ENCODE results near the gene TMX1. TPM values are rescaled to one million over a fixed set of nuclear protein-coding genes. Genes with fewer than 3 reads are reported as not detected.

TMX1 gene
- total RNA-seq, 4 donors from 2014 or later, result 20.9 to 33.0 (median 26.5) TPM

DNA sequence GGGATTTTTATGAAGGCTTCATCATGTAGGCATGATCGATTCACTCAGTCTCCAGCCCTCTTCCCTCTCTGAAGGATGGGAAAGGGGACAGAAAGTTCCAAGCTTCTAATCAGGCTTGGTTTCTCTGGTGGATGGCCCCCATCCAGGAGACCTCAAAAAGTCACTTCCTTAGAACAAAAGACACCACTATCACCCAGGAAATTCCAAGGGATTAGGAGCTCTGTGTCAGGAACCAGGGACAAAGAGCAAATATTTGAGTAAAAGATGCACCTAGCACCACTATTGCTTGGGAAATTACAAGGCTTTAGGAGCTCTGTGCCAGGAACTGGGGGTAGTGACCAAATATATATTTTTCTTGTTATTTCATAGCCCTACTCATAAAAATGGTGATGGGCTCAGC lies 33.6 kb upstream of the TMX1 start:
- H3K27me3 ChIP-seq, result peaks cover 26% of the 10 kb centered on the region
- no peak overlapping the region for H3K27ac ChIP-seq
- ATAC-seq, result no peak
- WGBS, 2 donors (ENCODE audit: low coverage in 1 of 2), result 100% methylated on average over 1 of the region's 1 CpG
- H3K9me3 ChIP-seq, result no peaks in the 10 kb centered on the region
- H3K36me3 ChIP-seq, result no peaks in the 10 kb centered on the region
- no peaks in the 10 kb centered on the region for H3K4me1 ChIP-seq
- no peak overlapping the region for H3K4me3 ChIP-seq
- no peak for TF ChIP-seq POLR2A (IDR thresholded peaks at IDR 0.05)
- TF ChIP-seq POLR2AphosphoS5 (IDR thresholded peaks at IDR 0.05), result no peak
- TF ChIP-seq, protein P1, sequence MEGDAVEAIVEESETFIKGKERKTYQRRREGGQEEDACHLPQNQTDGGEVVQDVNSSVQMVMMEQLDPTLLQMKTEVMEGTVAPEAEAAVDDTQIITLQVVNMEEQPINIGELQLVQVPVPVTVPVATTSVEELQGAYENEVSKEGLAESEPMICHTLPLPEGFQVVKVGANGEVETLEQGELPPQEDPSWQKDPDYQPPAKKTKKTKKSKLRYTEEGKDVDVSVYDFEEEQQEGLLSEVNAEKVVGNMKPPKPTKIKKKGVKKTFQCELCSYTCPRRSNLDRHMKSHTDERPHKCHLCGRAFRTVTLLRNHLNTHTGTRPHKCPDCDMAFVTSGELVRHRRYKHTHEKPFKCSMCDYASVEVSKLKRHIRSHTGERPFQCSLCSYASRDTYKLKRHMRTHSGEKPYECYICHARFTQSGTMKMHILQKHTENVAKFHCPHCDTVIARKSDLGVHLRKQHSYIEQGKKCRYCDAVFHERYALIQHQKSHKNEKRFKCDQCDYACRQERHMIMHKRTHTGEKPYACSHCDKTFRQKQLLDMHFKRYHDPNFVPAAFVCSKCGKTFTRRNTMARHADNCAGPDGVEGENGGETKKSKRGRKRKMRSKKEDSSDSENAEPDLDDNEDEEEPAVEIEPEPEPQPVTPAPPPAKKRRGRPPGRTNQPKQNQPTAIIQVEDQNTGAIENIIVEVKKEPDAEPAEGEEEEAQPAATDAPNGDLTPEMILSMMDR (IDR thresholded peaks at IDR 0.05), result no peak
- no peak for TF ChIP-seq EP300 (IDR thresholded peaks at IDR 0.05)

DNA sequence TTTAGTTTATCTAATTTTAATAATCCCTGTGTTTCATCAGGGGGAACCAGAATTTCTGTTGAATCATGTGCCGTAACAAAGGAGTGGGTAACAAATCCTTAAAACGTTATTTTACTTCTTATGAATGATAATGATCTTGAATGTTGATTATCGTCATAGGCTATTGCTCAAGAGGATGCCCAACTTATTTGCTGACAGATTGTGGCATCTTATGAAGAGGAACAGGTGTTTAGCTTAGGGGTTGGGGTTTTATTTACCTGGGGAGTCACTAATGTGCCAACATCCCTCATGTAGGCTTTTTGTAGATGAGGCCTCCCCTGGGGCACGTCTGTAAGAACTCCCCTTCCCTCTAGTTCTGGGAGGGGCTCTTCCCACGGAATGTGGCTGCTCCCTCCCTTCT lies 32.4 kb upstream of the TMX1 start:
- H3K4me1 ChIP-seq, result no peaks in the 10 kb centered on the region
- peaks cover 26% of the 10 kb centered on the region for H3K27me3 ChIP-seq
- no peaks in the 10 kb centered on the region for H3K36me3 ChIP-seq
- ATAC-seq, result no peak
- TF ChIP-seq POLR2AphosphoS5 (IDR thresholded peaks at IDR 0.05), result no peak
- TF ChIP-seq POLR2A (IDR thresholded peaks at IDR 0.05), result no peak
- TF ChIP-seq, protein P1 (IDR thresholded peaks at IDR 0.05), result no peak
- no peak for TF ChIP-seq EP300 (IDR thresholded peaks at IDR 0.05)
- no peaks in the 10 kb centered on the region for H3K9me3 ChIP-seq
- no peak overlapping the region for H3K27ac ChIP-seq
- WGBS, 2 donors (ENCODE audit: low coverage in 1 of 2), result 58 to 59% methylated on average over 5 of the region's 5 CpGs
- no peak overlapping the region for H3K4me3 ChIP-seq

DNA sequence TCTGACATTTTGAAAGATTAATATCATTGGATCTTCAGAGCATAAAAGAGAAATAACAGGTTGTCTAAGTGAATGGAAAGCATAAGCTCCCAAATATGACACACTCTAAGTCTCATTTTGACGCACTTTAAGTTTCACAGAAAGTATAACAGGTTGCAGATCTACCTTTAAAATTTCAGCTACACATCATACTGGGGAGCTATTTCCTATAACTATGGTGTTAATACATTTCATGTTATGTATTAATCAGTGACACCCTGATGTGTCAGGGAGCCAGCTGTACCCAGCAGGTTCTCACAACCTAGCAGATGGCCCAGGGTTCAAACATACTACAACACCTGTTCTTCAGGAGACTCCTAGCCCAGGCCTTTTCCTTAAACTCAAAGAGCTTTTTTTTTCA lies 31.1 kb upstream of the TMX1 start:
- Histone ChIP-seq H3K4me1 (no peaks in the 10 kb centered on the region), H3K36me3 (no peaks in the 10 kb centered on the region), H3K9me3 (no peaks in the 10 kb centered on the region), H3K27me3 (peaks cover 16% of the 10 kb centered on the region), H3K4me3 (no peak overlapping the region), H3K27ac (no peak overlapping the region)
- ATAC-seq, result no peak
- TF ChIP-seq, protein P1 (IDR thresholded peaks at IDR 0.05), result no peak
- no peak for TF ChIP-seq POLR2AphosphoS5 (IDR thresholded peaks at IDR 0.05)
- no peak for TF ChIP-seq EP300 (IDR thresholded peaks at IDR 0.05)
- no peak for TF ChIP-seq POLR2A (IDR thresholded peaks at IDR 0.05)
- 85 to 100% methylated on average over 1 of the region's 1 CpG for WGBS, 2 donors (ENCODE audit: low coverage in 1 of 2)

DNA sequence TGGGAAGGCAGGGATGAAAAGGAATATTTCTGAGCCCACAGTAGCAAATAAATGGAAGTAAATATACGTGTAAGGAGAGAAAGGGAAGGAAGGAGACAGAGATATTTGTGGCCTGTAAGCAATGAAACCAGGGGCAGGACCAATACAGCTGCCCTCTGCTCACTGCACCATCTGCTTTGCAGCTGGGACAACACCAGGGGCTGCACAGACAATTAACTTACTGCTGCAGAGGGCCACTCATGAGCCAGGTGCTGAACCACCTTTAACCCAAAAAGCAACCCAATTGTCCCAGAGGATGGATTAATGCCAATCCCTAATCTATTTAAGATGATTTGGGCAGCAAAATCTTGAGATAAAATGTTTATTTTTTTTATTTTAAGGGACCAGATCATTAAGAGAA lies 30.6 kb upstream of the TMX1 start:
- Histone ChIP-seq H3K9me3 (no peaks in the 10 kb centered on the region), H3K27ac (no peak overlapping the region), H3K27me3 (peaks cover 14% of the 10 kb centered on the region), H3K36me3 (no peaks in the 10 kb centered on the region), H3K4me3 (no peak overlapping the region), H3K4me1 (no peaks in the 10 kb centered on the region)
- TF ChIP-seq POLR2AphosphoS5 (IDR thresholded peaks at IDR 0.05), result no peak
- TF ChIP-seq, protein P1 (IDR thresholded peaks at IDR 0.05), result no peak
- no peak for TF ChIP-seq POLR2A (IDR thresholded peaks at IDR 0.05)
- no peak for TF ChIP-seq EP300 (IDR thresholded peaks at IDR 0.05)
- ATAC-seq, result no peak
- WGBS, 2 donors (ENCODE audit: low coverage in 1 of 2), result 40 to 67% methylated on average over 1 of the region's 1 CpG

DNA sequence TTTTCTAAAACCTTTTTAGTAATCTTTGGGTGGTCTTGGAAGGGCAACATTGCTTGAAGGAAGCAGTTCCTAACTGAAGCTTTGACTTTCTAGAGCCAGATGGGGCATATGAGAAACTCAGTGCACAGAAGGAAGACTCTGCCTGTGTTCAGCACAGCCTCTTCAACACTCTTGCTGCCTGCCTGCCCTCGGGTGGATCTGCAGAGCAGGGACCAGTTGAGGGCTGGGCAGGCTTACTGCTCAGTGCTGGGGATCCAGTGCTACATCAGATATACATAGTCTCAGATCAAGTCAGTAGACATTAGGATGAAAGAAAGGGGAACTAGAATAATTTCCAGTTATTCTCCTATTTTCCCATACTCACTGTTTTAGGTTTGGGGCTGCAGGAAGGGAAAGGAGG lies 29.5 kb upstream of the TMX1 start:
- no peak for ATAC-seq
- TF ChIP-seq POLR2A (IDR thresholded peaks at IDR 0.05) (no peak), POLR2AphosphoS5 (IDR thresholded peaks at IDR 0.05) (no peak), EP300 (IDR thresholded peaks at IDR 0.05) (no peak)
- TF ChIP-seq, protein P1 (IDR thresholded peaks at IDR 0.05), result no peak
- H3K27ac ChIP-seq, result no peak overlapping the region
- H3K36me3 ChIP-seq, result no peaks in the 10 kb centered on the region
- no peaks in the 10 kb centered on the region for H3K4me1 ChIP-seq
- peaks cover 14% of the 10 kb centered on the region for H3K27me3 ChIP-seq
- H3K4me3 ChIP-seq, result no peak overlapping the region
- no peaks in the 10 kb centered on the region for H3K9me3 ChIP-seq
- 17% methylated on average over 1 of the region's 1 CpG; no CpG with 5 or more reads in 1 of the 2 donors for WGBS, 2 donors (ENCODE audit: low coverage in 1 of 2)
